ENCODE measurements around the gene SIRPG.
"Not testable (repeated sequence)": the region's sequence is repeated elsewhere in the genome, so short reads cannot be mapped to it uniquely, and the experiment has no call there.

The SIRPG gene

DNA sequence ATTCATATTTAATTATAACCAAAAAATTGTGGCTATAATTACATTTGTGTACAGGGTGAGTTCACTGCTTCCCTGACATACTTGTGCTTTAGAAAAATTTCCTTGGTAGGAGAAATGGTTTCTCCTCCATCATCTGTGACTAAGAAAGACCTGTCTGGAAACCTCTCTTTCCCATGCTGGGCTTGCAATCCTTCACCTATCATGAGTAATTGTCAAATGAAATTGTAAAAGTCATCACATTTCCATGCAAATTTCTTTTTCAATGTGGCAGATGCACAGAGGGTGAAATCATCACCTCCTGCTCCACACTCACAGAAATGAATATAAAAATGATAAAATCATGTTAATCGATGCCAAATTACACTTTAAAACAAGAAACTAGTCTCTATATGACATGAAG is 36.3 kb downstream of the SIRPG start:
- H3K4me1 ChIP-seq (ENCODE audit: control insufficient read depth, insufficient read depth, low read length) = no peaks in the 10 kb centered on the region
- peaks cover 10% of the 10 kb centered on the region for H3K9me3 ChIP-seq (ENCODE audit: control insufficient read depth, low read length)
- DNase-seq (ENCODE audit: low read depth) = no peak
- H3K9ac ChIP-seq (ENCODE audit: low read length) = no peak overlapping the region
- no peaks in the 10 kb centered on the region for H3K27me3 ChIP-seq (replicated peaks; ENCODE audit: control insufficient read depth, insufficient read depth, low read length)
- H3K36me3 ChIP-seq (ENCODE audit: control insufficient read depth, insufficient read depth, low read length, severe bottlenecking) = no peaks in the 10 kb centered on the region
- no peak overlapping the region for H3K4me3 ChIP-seq (ENCODE audit: low read length)

DNA sequence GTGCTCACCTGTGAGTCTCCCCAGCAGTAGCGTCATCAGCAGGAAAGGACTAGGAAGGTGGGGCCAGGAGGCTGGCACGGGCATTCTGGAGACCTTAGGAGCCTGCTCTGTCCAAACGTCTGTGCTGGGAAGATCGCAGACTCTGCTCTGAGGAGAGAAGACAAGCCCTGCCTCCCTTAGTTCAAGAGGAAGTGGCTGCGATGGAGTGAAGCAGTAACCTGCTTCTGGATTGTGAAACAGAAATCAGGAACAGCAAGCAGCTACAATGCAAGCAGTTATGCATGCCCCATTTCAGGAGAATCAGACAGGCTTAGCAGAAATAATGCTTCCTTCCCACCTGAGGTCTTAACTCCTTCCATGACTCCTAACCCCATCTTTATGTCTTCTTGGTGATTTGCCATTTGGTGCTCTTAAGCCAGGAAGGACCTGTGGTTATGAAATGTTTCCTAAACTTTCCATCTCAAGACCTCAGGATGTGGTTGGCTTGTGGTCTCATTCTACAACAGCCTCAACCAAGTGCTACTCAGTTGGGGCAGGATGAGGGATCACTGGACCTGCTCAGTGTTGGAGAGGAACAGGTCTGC is 37.6 kb downstream of the SIRPG start, which contains the start of gene SIRPB1:
SIRPB1 (minus strand) TSS at position 149 of the 584 bp plus-strand sequence; CDS start at position 84, 65 bp downstream.
- Histone ChIP-seq H3K4me1 (ENCODE audit: control insufficient read depth, insufficient read depth, low read length) (no peaks in the 10 kb centered on the region), H3K9ac (ENCODE audit: low read length) (no peak within 1 kb of the TSS), H3K36me3 (ENCODE audit: control insufficient read depth, insufficient read depth, low read length, severe bottlenecking) (no peaks in the 10 kb centered on the region), H3K27me3 (replicated peaks; ENCODE audit: control insufficient read depth, insufficient read depth, low read length) (no peaks in the 10 kb centered on the region), H3K4me3 (ENCODE audit: low read length) (no peak within 1 kb of the TSS), H3K9me3 (ENCODE audit: control insufficient read depth, low read length) (peaks cover 10% of the 10 kb centered on the region)
- no peak for DNase-seq (ENCODE audit: low read depth)

DNA sequence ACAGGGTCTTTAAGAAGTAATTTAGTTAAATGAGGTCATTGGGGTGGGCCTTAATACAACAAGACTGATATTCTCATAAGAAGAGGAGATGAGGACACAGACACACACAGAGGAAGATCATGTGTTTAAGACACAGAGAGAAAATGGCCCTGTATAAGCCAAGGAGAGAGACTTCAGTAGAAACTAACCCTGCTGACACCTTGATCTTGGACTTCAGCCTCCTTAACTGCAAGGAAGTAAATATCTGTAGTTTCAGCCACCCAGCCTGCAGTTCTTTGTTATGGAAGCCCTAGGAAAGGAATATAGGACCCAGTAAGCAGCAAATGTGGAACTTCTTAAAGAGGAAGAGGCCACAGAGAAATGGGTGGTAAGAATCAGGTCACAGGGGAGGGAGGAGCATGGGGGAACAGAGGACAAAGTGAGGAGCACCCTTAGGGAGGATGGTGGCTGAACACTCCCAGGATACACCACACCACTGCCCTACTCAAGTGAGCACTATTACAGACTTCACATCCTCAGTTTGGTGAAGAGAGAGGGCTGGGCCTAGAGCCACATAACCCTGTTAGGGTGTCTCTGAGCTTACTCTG is 38.5 kb downstream of the SIRPG start:
- Histone ChIP-seq H3K4me1 (ENCODE audit: control insufficient read depth, insufficient read depth, low read length) (no peaks in the 10 kb centered on the region), H3K27me3 (replicated peaks; ENCODE audit: control insufficient read depth, insufficient read depth, low read length) (no peaks in the 10 kb centered on the region), H3K36me3 (ENCODE audit: control insufficient read depth, insufficient read depth, low read length, severe bottlenecking) (no peaks in the 10 kb centered on the region), H3K4me3 (ENCODE audit: low read length) (no peak overlapping the region), H3K9ac (ENCODE audit: low read length) (no peak overlapping the region), H3K9me3 (ENCODE audit: control insufficient read depth, low read length) (peaks cover 10% of the 10 kb centered on the region)
- no peak for DNase-seq (ENCODE audit: low read depth)

DNA sequence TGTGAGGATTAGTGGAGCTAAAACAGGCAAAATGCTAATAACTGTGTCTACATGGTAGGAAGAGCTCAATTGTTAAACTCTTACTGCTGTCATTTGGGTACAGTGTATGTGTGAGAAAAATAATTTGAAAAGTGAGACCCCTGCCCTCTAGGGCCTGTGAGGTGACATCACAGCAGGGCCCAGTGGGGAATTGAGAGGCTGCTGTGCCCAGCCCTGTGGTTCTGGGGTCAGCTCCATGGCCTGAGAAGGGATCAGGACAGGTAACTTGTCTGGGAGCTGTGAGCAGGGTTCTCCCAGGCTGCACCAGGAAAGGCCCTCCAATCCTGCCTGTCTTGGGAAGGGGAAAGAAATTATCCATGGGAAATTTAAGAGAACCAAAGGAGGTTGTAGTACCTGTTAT is 39.1 kb downstream of the SIRPG start:
- no peaks in the 10 kb centered on the region for H3K4me1 ChIP-seq (ENCODE audit: control insufficient read depth, insufficient read depth, low read length)

DNA sequence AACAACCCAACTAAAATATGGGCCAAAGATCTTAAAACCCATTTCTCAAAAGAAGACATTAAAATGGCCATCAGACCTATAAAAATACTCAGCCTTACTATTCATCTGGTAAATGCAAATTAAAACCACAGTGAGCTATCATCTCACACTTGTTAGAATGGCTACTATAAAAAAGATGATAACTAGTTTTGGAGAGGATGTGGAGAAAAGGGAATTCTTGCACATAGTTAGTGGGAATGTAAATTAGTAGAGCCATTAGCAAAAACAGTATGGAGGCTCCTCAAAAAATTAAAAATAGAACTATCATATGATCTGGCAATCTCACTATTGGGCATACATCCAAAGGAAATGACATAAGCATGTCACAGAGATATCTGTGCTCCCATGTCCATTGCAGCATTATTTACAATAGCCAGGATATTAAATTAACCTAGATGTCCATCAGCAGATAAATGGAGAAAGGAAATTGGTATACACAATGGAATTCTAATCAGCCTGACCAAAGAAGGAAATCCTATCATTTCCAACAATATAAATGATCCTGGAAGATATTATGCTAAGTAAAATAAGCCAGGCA is 40.6 kb downstream of the SIRPG start:
- Histone ChIP-seq H3K4me3 (ENCODE audit: low read length) (no peak overlapping the region), H3K9me3 (ENCODE audit: control insufficient read depth, low read length) (peaks cover 10% of the 10 kb centered on the region), H3K36me3 (ENCODE audit: control insufficient read depth, insufficient read depth, low read length, severe bottlenecking) (no peaks in the 10 kb centered on the region), H3K27me3 (replicated peaks; ENCODE audit: control insufficient read depth, insufficient read depth, low read length) (no peaks in the 10 kb centered on the region), H3K4me1 (ENCODE audit: control insufficient read depth, insufficient read depth, low read length) (no peaks in the 10 kb centered on the region), H3K9ac (ENCODE audit: low read length) (no peak overlapping the region)
- no peak for DNase-seq (ENCODE audit: low read depth)

More for the DNA sequence above, 39.1 kb downstream of the SIRPG start:
- Histone ChIP-seq H3K4me3 (ENCODE audit: low read length) (no peak overlapping the region), H3K9ac (ENCODE audit: low read length) (no peak overlapping the region), H3K9me3 (ENCODE audit: control insufficient read depth, low read length) (peaks cover 10% of the 10 kb centered on the region), H3K27me3 (replicated peaks; ENCODE audit: control insufficient read depth, insufficient read depth, low read length) (no peaks in the 10 kb centered on the region), H3K36me3 (ENCODE audit: control insufficient read depth, insufficient read depth, low read length, severe bottlenecking) (no peaks in the 10 kb centered on the region)
- no peak for DNase-seq (ENCODE audit: low read depth)

DNA sequence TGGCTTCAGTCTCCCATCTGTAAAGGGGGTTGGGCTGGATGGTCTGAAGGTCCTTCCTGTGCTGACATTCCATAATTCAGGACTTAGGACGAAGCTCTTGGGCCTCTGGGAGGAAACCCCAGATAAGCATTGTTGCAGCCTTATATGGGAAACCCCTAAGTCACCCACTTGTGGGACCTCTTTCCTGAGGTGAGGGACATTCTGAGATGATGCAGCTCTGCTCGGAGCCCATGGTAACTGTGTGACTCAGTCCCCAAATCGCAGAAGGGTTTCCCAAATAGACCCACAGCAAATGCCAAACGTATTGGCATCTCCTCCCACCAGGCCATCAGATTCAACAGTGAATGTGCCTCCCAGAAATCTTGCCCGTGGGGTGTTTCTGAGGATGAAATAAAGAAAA is 47.2 kb downstream of the SIRPG start:
- not testable (repeated sequence) for H3K36me3 ChIP-seq (ENCODE audit: control insufficient read depth, insufficient read depth, low read length, severe bottlenecking); H3K27me3 ChIP-seq (replicated peaks; ENCODE audit: control insufficient read depth, insufficient read depth, low read length); H3K4me1 ChIP-seq (ENCODE audit: control insufficient read depth, insufficient read depth, low read length); H3K4me3 ChIP-seq (ENCODE audit: low read length); H3K9me3 ChIP-seq (ENCODE audit: control insufficient read depth, low read length); DNase-seq (ENCODE audit: low read depth); H3K9ac ChIP-seq (ENCODE audit: low read length)

DNA sequence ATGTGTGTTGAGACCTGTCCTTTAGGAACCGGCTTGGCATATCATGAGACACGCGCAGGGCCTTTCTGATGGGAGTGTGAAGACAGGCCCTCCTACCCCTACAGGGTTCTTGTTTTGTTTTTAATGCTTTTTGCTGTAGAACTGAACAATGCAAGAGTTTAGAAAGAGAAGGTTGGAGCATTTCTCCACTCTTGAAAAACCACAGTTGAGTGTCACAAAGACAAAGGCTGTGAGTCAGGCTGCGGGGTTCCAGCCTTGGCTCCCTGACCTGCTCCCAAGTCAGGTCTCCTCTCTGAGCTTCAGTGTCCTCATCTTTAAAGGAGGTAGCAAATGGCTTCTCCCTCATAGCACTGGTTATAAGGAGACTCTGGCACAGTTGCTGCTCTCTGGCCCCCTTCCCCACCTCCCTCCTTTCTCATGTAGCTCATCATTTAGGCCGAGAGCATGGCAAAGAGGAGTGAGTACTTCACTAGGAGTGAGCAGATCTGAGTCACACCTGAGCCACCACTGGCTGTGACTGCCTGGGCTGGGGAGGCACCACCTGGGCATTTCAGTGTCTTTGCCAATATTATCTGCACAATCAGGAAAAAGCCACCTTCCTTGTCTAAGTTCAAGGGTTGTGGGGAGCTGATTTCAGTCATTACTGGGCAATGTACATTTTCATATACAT is 48.8 kb downstream of the SIRPG start:
- not testable (repeated sequence) for DNase-seq (ENCODE audit: low read depth); H3K4me3 ChIP-seq (ENCODE audit: low read length); H3K9me3 ChIP-seq (ENCODE audit: control insufficient read depth, low read length); H3K4me1 ChIP-seq (ENCODE audit: control insufficient read depth, insufficient read depth, low read length); H3K9ac ChIP-seq (ENCODE audit: low read length); H3K36me3 ChIP-seq (ENCODE audit: control insufficient read depth, insufficient read depth, low read length, severe bottlenecking); H3K27me3 ChIP-seq (replicated peaks; ENCODE audit: control insufficient read depth, insufficient read depth, low read length)

DNA sequence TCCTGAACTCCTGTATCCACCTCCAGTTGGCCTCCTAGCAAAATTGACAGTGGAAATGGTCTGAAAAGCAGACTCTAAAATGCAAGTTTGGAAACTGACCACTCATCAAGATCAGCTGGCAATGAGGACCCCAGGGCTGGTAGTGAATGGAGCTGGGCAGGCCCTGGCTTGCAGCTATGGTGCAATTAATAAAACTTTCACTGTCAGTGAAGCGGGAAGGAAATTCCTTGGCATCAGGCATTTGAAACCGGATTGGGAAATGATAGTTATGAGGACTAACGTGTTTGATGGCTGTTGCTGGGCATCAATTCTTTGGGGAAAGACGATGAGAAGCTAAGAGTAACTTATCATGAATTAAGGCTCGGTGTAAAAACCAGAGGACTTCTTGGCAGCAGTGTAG is 56.8 kb downstream of the SIRPG start:
- Histone ChIP-seq H3K36me3 (ENCODE audit: control insufficient read depth, insufficient read depth, low read length, severe bottlenecking) (no peaks in the 10 kb centered on the region), H3K4me1 (ENCODE audit: control insufficient read depth, insufficient read depth, low read length) (no peaks in the 10 kb centered on the region), H3K9ac (ENCODE audit: low read length) (no peak overlapping the region), H3K9me3 (ENCODE audit: control insufficient read depth, low read length) (no peaks in the 10 kb centered on the region), H3K27me3 (replicated peaks; ENCODE audit: control insufficient read depth, insufficient read depth, low read length) (no peaks in the 10 kb centered on the region), H3K4me3 (ENCODE audit: low read length) (no peak overlapping the region)
- no peak for DNase-seq (ENCODE audit: low read depth)

DNA sequence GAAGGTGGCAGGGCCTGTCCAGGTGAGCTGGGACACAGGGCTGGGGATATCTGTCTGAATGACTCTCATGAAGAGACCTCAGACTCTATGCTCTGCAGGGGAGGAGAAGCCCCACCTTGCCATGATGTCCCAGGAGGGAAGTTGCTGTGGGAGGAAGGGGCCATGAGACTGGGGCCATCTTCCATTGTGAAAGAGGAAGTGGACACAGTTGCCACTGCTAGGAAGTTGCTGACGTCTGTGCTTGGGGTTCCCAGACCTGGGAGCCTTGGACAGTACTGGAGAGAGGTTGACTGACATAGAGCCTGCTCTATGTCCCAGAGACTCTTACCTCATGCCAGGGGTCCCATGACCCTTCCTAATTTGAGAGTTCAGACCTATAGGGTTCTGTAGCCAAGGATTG is 62.2 kb downstream of the SIRPG start:
- no peak for DNase-seq (ENCODE audit: low read depth)
- H3K4me3 ChIP-seq (ENCODE audit: low read length) = no peak overlapping the region
- no peaks in the 10 kb centered on the region for H3K4me1 ChIP-seq (ENCODE audit: control insufficient read depth, insufficient read depth, low read length)
- no peaks in the 10 kb centered on the region for H3K36me3 ChIP-seq (ENCODE audit: control insufficient read depth, insufficient read depth, low read length, severe bottlenecking)
- no peaks in the 10 kb centered on the region for H3K27me3 ChIP-seq (replicated peaks; ENCODE audit: control insufficient read depth, insufficient read depth, low read length)
- H3K9me3 ChIP-seq (ENCODE audit: control insufficient read depth, low read length) = no peaks in the 10 kb centered on the region
- no peak overlapping the region for H3K9ac ChIP-seq (ENCODE audit: low read length)

DNA sequence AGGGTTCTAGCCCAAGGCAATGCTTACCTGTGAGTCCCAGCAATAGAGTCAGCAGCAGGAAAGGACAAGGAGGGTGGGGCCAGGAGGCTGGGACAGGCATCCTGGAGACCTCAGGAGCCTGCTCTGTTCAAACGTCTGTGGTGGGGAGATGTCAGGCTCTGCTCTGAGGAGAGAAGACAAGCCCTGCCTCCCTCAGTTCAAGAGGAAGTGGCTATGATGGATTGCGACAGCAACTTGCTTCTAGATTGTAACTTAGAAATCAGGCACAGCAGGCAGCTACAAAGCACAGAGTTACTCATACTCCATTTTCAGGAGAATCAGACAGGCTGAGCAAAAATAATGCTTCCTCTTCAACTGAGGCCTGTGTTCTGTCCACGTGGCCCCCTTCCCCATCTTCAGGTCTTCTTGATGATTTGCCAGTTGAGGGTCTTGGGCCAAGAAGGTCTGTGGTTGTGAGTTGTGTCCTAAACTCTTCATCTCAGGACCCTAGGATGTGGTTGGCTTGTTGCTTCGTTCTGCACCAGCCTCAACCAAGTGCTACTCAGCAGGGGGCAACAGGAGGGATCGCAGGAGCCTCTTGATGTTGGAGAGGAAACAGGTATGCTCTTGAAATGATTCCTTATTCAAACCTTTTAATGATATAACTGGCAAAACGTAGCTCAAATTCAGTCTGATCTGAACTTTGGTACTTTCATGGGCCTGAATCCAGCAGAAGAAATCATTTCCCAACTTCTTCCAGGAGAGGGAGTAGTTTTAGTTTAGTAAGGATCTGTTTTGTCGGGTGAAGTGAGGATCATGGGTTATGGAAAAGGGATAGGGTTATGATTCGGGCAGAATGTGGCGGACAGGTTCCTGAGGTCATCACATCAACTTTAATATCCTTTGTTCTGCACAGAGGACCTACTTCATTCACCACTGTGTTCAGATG is 68.8 kb downstream of the SIRPG start:
- no peaks in the 10 kb centered on the region for H3K9me3 ChIP-seq (ENCODE audit: control insufficient read depth, low read length)
- H3K4me3 ChIP-seq (ENCODE audit: low read length) = no peak overlapping the region
- H3K36me3 ChIP-seq (ENCODE audit: control insufficient read depth, insufficient read depth, low read length, severe bottlenecking) = no peaks in the 10 kb centered on the region
- DNase-seq (ENCODE audit: low read depth) = no peak
- no peaks in the 10 kb centered on the region for H3K27me3 ChIP-seq (replicated peaks; ENCODE audit: control insufficient read depth, insufficient read depth, low read length)
- H3K4me1 ChIP-seq (ENCODE audit: control insufficient read depth, insufficient read depth, low read length) = peaks cover 8% of the 10 kb centered on the region
- H3K9ac ChIP-seq (ENCODE audit: low read length) = no peak overlapping the region

Measured in adipocyte (in vitro differentiated cells).